PFSK-1 (cell line): ENCODE data around the gene SLC16A8.

Source experiments
- FOXP2 ChIP-seq: optimal IDR thresholded peaks from 2 replicates; pipeline ENCODE3; 2011; ENCODE audit warnings: borderline replicate concordance, control low read depth, inconsistent platforms; ENCODE audit not compliant: insufficient read depth; ENCODE audit errors: extremely low read length, extremely low read depth
- POLR2AphosphoS5 ChIP-seq: IDR thresholded peaks from 2 replicates; pipeline ENCODE4 v1.6.1; 2012; ENCODE audit warnings: low read depth, mild to moderate bottlenecking, control low read depth, low read length, moderate library complexity
- REST ChIP-seq, 2 experiments: IDR thresholded peaks; 2 replicates each; pipeline versions ENCODE4 v1.6.1 to v1.8.0; 2011 to 2012; ENCODE audit warnings: low read depth in 2 of 2, low read length in 2 of 2, control low read depth in 1 of 2, inconsistent platforms in 1 of 2, mild to moderate bottlenecking in 1 of 2, moderate library complexity in 1 of 2; ENCODE audit not compliant: insufficient read depth in 1 of 2
- SIN3A ChIP-seq: IDR thresholded peaks from 2 replicates; pipeline ENCODE4 v1.6.1; 2012; ENCODE audit warnings: mild to moderate bottlenecking, low read length, moderate library complexity, borderline replicate concordance; ENCODE audit not compliant: insufficient read depth
- TAF1 ChIP-seq: IDR thresholded peaks from 2 replicates; pipeline ENCODE4 v1.6.1; 2012; ENCODE audit warnings: low read length, control low read depth, borderline replicate concordance; ENCODE audit not compliant: insufficient read depth

SLC16A8 gene

GRCh38 chr22:38077595-38077994, 6.4 kb downstream of the SLC16A8 start:
- TF ChIP-seq REST (IDR thresholded peaks at IDR 0.05; ENCODE audit: insufficient read depth in 1 of 2, low read depth in 2 of 2, low read length in 2 of 2) (no peak), FOXP2 (no peak), POLR2AphosphoS5 (no peak), TAF1 (no peak), SIN3A (no peak)

GRCh38 chr22:38077096-38077495, 6.9 kb downstream of the SLC16A8 start:
- no peak for TF ChIP-seq TAF1
- no peak for TF ChIP-seq REST (IDR thresholded peaks at IDR 0.05; ENCODE audit: insufficient read depth in 1 of 2, low read depth in 2 of 2, low read length in 2 of 2)
- TF ChIP-seq SIN3A: no peak
- TF ChIP-seq POLR2AphosphoS5: no peak
- no peak for TF ChIP-seq FOXP2

DNA sequence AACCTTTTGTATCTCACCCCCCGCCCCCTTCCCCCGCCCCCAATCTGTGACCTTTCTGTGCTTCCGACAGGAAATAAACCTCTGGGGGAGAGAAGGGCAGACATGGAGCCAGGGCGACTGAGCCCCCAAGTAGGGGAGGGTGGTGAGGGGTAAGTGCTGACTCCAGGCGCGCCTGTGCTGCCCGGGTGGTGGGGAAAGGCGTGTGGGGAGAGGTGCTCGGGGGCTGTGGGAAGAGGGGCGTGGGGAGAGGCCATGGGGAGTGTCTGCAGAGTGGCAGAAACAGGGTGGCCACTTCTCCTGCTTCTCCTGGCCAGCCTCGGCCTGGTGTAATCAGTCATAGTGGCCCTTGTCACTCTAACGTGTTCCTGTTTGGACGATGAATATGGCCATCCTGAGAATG, 8.0 kb downstream of the SLC16A8 start:
- no peak for TF ChIP-seq FOXP2
- TF ChIP-seq SIN3A: no peak
- TF ChIP-seq POLR2AphosphoS5: no peak
- no peak for TF ChIP-seq TAF1
- TF ChIP-seq REST (IDR thresholded peaks at IDR 0.05; ENCODE audit: insufficient read depth in 1 of 2, low read depth in 2 of 2, low read length in 2 of 2): no peak

DNA sequence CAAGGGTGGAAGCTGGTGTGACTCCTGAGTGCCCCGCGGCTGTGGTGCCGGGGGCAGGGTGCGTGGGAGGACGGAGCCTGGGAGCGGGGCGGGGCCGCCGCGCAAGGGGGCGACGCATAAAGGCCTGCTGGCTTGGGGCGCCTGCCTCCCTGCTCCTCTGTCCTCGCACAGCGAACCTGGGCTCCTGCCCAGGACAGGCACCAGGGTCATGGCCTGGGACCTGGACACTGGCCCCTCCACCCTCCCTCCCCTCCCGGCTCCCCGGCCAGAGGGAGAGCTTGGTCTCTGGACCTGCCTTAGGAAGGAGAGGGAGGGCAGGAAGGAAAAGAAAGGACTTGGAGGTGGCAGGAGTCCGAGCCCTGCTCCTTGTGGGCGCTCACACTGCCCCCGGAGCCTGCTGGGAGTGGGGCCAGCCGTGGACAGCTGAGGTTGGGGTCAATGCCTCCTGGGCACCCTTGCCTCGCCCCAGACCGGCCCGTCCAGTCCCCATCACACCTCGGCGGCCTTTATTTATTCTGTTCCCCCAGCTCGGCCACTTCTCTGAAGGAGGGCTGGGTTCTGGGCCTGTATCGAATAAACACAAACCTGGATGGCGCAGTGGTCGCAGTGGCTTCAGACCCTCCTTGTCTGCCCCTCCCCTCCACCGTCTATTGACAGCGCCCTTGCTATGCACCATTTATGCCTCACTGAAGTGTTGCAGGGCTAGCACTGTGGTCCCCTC, 8.7 kb downstream of the SLC16A8 start:
- TF ChIP-seq POLR2AphosphoS5 (no peak), FOXP2 (no peak), REST (IDR thresholded peaks at IDR 0.05; ENCODE audit: insufficient read depth in 1 of 2, low read depth in 2 of 2, low read length in 2 of 2) (no peak), SIN3A (no peak), TAF1 (no peak)
